DND-41 (cell line): ENCODE results near the gene ATXN2.

Experiments used
- ATAC-seq: fragments of 200-7000 bp; cut with Tn5 transposase; 3 replicates; pipeline ENCODE4 v1.9.1; 2021; ENCODE audit warnings: low read depth; ENCODE audit not compliant: insufficient read depth
- DNase-seq: peaks from one replicate; pipeline ENCODE4 v3.0.0-alpha.2; 2020
- H2AFZ ChIP-seq: 2 replicates; pipeline ENCODE4 v1.6.0; 2012; ENCODE audit warnings: low read depth, low read length
- H3K27ac ChIP-seq: 2 replicates; pipeline ENCODE4 v1.5.1; 2012; ENCODE audit warnings: low read length, inconsistent platforms
- H3K27me3 ChIP-seq: fragments of 200-600 bp; sonication (generic); 2 replicates; pipeline ENCODE4 v1.6.0; 2012; ENCODE audit warnings: low read length, mild to moderate bottlenecking, inconsistent platforms; ENCODE audit not compliant: insufficient read depth, poor library complexity
- H3K36me3 ChIP-seq: 2 replicates; pipeline ENCODE4 v1.5.1; 2012; ENCODE audit warnings: low read length, inconsistent platforms; ENCODE audit not compliant: insufficient read depth
- H3K4me1 ChIP-seq: 2 replicates; pipeline ENCODE4 v1.5.1; 2012; ENCODE audit warnings: mild to moderate bottlenecking, low read length; ENCODE audit not compliant: insufficient read depth
- H3K4me2 ChIP-seq: 2 replicates; pipeline ENCODE4 v1.6.0; 2012; ENCODE audit warnings: mild to moderate bottlenecking, moderate library complexity, low read length, inconsistent platforms; ENCODE audit not compliant: insufficient read depth
- H3K4me3 ChIP-seq, 2 experiments: fragments of 200-600 bp in 1 of 2; shearing (Covaris generic) in 1 of 2; 2 replicates each; pipeline ENCODE4 v1.5.1; 2012 to 2016; ENCODE audit warnings: inconsistent platforms in 2 of 2, low read length in 2 of 2, mild to moderate bottlenecking in 2 of 2, low read depth in 1 of 2, moderate library complexity in 1 of 2
- H3K79me2 ChIP-seq: 2 replicates; pipeline ENCODE4 v1.6.0; 2012; ENCODE audit warnings: low read length, inconsistent platforms; ENCODE audit not compliant: insufficient read depth
- H3K9ac ChIP-seq: 2 replicates; pipeline ENCODE4 v1.6.0; 2012; ENCODE audit warnings: low read depth, mild to moderate bottlenecking, inconsistent platforms, low read length, moderate library complexity
- H3K9me3 ChIP-seq: 2 replicates; pipeline ENCODE4 v1.5.1; 2012; ENCODE audit warnings: low read length, moderate library complexity, mild to moderate bottlenecking, inconsistent platforms; ENCODE audit not compliant: insufficient read depth, severe bottlenecking
- H4K20me1 ChIP-seq: 2 replicates; pipeline ENCODE4 v1.6.0; 2012; ENCODE audit warnings: low read length; ENCODE audit not compliant: insufficient read depth
- CTCF ChIP-seq: IDR thresholded peaks from 2 replicates; pipeline ENCODE4 v1.5.1; 2012; ENCODE audit warnings: borderline replicate concordance, low read length, moderate library complexity, mild to moderate bottlenecking; ENCODE audit not compliant: poor library complexity, severe bottlenecking; ENCODE audit errors: extremely low read depth
- EZH2 ChIP-seq: IDR thresholded peaks from 3 replicates; pipeline ENCODE4 v1.6.1; 2012; ENCODE audit warnings: borderline replicate concordance, low read depth, mild to moderate bottlenecking, moderate library complexity, low read length, inconsistent platforms; ENCODE audit not compliant: severe bottlenecking

Gene ATXN2

GRCh38 chr12:111436811-111437210, 162.3 kb downstream of the ATXN2 start:
- DNase-seq = no peak
- Histone ChIP-seq H3K27ac (peak overlapping the region; percentile 19), H3K9me3 (no peaks in the 10 kb centered on the region), H3K4me3 (no peak overlapping the region), H3K4me1 (peaks cover 23% of the 10 kb centered on the region), H3K9ac (no peak overlapping the region), H3K27me3 (no peaks in the 10 kb centered on the region), H3K79me2 (peaks cover 64% of the 10 kb centered on the region), H3K4me2 (no peak overlapping the region), H2AFZ (no peak overlapping the region), H3K36me3 (peaks cover 27% of the 10 kb centered on the region), H4K20me1 (peaks cover 69% of the 10 kb centered on the region)
- no peak for ATAC-seq
- TF ChIP-seq EZH2 = no peak

DNA sequence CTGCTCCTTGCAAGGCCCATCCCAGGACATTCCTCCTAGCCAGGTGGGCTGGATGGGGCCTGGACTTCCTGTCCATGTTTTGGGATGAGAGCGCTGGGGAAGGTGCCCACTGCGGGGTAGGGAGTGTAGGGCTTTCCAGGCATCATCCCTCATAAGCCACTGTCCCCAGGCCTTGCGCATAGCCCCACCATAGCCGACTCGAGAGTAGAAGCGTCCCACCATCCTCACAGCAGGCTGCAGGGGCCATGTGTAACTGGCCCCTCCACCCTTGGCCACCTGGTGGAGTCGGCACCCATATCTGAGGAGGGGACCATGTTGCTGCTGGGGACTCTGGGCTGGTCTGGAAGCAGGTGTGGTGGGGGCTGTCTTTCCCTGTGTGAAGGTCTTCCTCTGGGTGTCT, 162.8 kb downstream of the ATXN2 start:
- Histone ChIP-seq H3K4me1 (peaks cover 23% of the 10 kb centered on the region), H3K79me2 (peaks cover 63% of the 10 kb centered on the region), H3K36me3 (peaks cover 23% of the 10 kb centered on the region), H3K9ac (no peak overlapping the region), H3K4me2 (no peak overlapping the region), H2AFZ (no peak overlapping the region), H3K4me3 (no peak overlapping the region), H3K27ac (peak overlapping the region; percentile 54; the same call in 1 of the 2 replicates), H3K9me3 (no peaks in the 10 kb centered on the region), H3K27me3 (no peaks in the 10 kb centered on the region), H4K20me1 (peaks cover 68% of the 10 kb centered on the region)
- ATAC-seq = no peak
- TF ChIP-seq CTCF (no peak), EZH2 (no peak)
- DNase-seq = no peak

GRCh38 chr12:111435661-111436201, 163.4 kb downstream of the ATXN2 start:
- H3K4me2 ChIP-seq = no peak overlapping the region
- peaks cover 23% of the 10 kb centered on the region for H3K4me1 ChIP-seq
- H3K27me3 ChIP-seq = no peaks in the 10 kb centered on the region
- H3K4me3 ChIP-seq = no peak overlapping the region
- ATAC-seq (peak; percentile 40), DNase-seq (peak; percentile 59)
- peaks cover 65% of the 10 kb centered on the region for H4K20me1 ChIP-seq
- H3K9me3 ChIP-seq = no peaks in the 10 kb centered on the region
- no peak overlapping the region for H3K9ac ChIP-seq
- H3K36me3 ChIP-seq = peaks cover 18% of the 10 kb centered on the region
- TF ChIP-seq EZH2 = no peak
- no peak for TF ChIP-seq CTCF
- peaks cover 60% of the 10 kb centered on the region for H3K79me2 ChIP-seq
- no peak overlapping the region for H2AFZ ChIP-seq
- peak overlapping the region; percentile 54; the same call in 1 of the 2 replicates for H3K27ac ChIP-seq

- Histone ChIP-seq H3K4me2 (no peak overlapping the region), H4K20me1 (peaks cover 65% of the 10 kb centered on the region), H3K9me3 (no peaks in the 10 kb centered on the region), H3K79me2 (peaks cover 51% of the 10 kb centered on the region), H3K9ac (peak overlapping the region; percentile 3; the same call in 1 of the 2 replicates), H2AFZ (no peak overlapping the region), H3K27me3 (no peaks in the 10 kb centered on the region), H3K4me3 (no peak overlapping the region), H3K27ac (peak overlapping the region; percentile 49), H3K4me1 (peaks cover 23% of the 10 kb centered on the region), H3K36me3 (peaks cover 10% of the 10 kb centered on the region)
- no peak for TF ChIP-seq CTCF
- TF ChIP-seq EZH2 = no peak
- DNase-seq (peak; percentile 68), ATAC-seq (peak; percentile 51)
Observed at GRCh38 chr12:111434680-111435338, 164.3 kb downstream of the ATXN2 start.
